Stomach (tissue), 4 donors: ENCODE results near the gene HPGDS.
"Not testable (repeated sequence)": the region's sequence is repeated elsewhere in the genome, so short reads cannot be mapped to it uniquely, and the experiment has no call there.

Experiments used
- CTCF ChIP-seq, 7 experiments: fragments of 450-650 bp in 4 of 7; fragments of 200-600 bp in 3 of 7; sonication (generic) in 3 of 7; IDR thresholded peaks; one replicate each; pipeline ENCODE4 v1.5.1; 2016 to 2019; ENCODE audit warnings: antibody characterized with exemption in 7 of 7, control low read depth in 2 of 7, mild to moderate bottlenecking in 1 of 7
- EP300 ChIP-seq: sonication (generic); formaldehyde crosslinking; IDR thresholded peaks from one replicate; pipeline ENCODE4 v1.6.1; 2017; ENCODE audit warnings: antibody characterized with exemption
- POLR2A ChIP-seq, 4 donors: fragments of 450-650 bp; IDR thresholded peaks; one replicate each; pipeline ENCODE4 v1.6.1; 2016; ENCODE audit warnings: antibody characterized with exemption in 4 of 4, control low read depth in 2 of 4, mild to moderate bottlenecking in 1 of 4, moderate library complexity in 1 of 4
- POLR2AphosphoS5 ChIP-seq, 3 donors: sonication (generic); formaldehyde crosslinking; IDR thresholded peaks; one replicate each; pipeline ENCODE4 v1.6.1; 2016; ENCODE audit warnings: antibody characterized with exemption in 3 of 3

- TF ChIP-seq POLR2A (IDR thresholded peaks at IDR 0.05); CTCF (IDR thresholded peaks at IDR 0.05); EP300; POLR2AphosphoS5 (IDR thresholded peaks at IDR 0.05): not testable (repeated sequence)
These were observed 47.2 kb downstream of the HPGDS start for GRCh38 chr4:94295473-94295872.
